Fibroblast of pulmonary artery (primary cell): ENCODE data around the gene MCM3AP.
A peak's percentile ranks its signal among the peaks of the same experiment; 100 is the strongest.
"Not testable (repeated sequence)": the region's sequence is repeated elsewhere in the genome, so short reads cannot be mapped to it uniquely, and the experiment has no call there.

Source experiments
- DNase-seq: peaks from one replicate; pipeline ENCODE4 v3.0.0-alpha.2; 2010; ENCODE audit warnings: low read depth
- H3K4me3 ChIP-seq: replicated peaks from 2 replicates; pipeline ENCODE4 v1.5.1; 2011; ENCODE audit warnings: low read depth, mild to moderate bottlenecking, control low read depth, low read length, moderate library complexity
- CTCF ChIP-seq: IDR thresholded peaks from 2 replicates; pipeline ENCODE4 v1.5.1; 2011; ENCODE audit warnings: mild to moderate bottlenecking, control low read depth, low read length, inconsistent platforms; ENCODE audit errors: missing control alignments

The MCM3AP gene

GRCh38 chr21:46243960-46244361 lies 41.5 kb downstream of the MCM3AP start:
- H3K4me3 ChIP-seq = no peak overlapping the region
- no peak for DNase-seq

GRCh38 chr21:46243325-46243724 lies 42.1 kb downstream of the MCM3AP start:
- no peak for TF ChIP-seq CTCF
- no peak overlapping the region for H3K4me3 ChIP-seq
- no peak for DNase-seq

More at GRCh38 chr21:46243960-46244361, 41.5 kb downstream of the MCM3AP start:
- no peak for TF ChIP-seq CTCF

GRCh38 chr21:46241577-46241976 lies 43.8 kb downstream of the MCM3AP start:
- not testable (repeated sequence) for DNase-seq, H3K4me3 ChIP-seq

- no peak for TF ChIP-seq CTCF
- no peak for DNase-seq
- H3K4me3 ChIP-seq = no peak overlapping the region
These were observed 45.5 kb downstream of the MCM3AP start for GRCh38 chr21:46239817-46240325.

GRCh38 chr21:46237474-46237873 lies 47.9 kb downstream of the MCM3AP start:
- no peak for DNase-seq
- H3K4me3 ChIP-seq = no peak overlapping the region
- TF ChIP-seq CTCF = no peak

GRCh38 chr21:46234436-46234950 lies 50.9 kb downstream of the MCM3AP start:
- TF ChIP-seq CTCF = no peak
- no peak overlapping the region for H3K4me3 ChIP-seq
- no peak for DNase-seq

- H3K4me3 ChIP-seq = peak overlapping the region; percentile 67
- DNase-seq = no peak
- TF ChIP-seq CTCF = no peak
These were observed 55.5 kb downstream of the MCM3AP start for GRCh38 chr21:46229923-46230260.
